Activated CD8-positive, alpha-beta T cell treated with anti-CD3 and anti-CD28 coated beads for 36 hours (primary cell): Measurements from ENCODE around the gene DYNC1LI2. TPM values are rescaled to one million over a fixed set of nuclear protein-coding genes. Genes with fewer than 3 reads are reported as not detected.

ENCODE experiments used
- ATAC-seq: fragments of 200-7000 bp; cut with Tn5 transposase; one replicate; pipeline ENCODE4 v1.10.0; 2021; ENCODE audit warnings: mild to moderate bottlenecking, moderate library complexity
- CTCF ChIA-PET: fragments of 350-600 bp; sonication (Branson Sonifier 250); formaldehyde crosslinking; loops from one replicate; lab custom pipeline; 2021; ENCODE audit warnings: antibody characterized with exemption; lab: Charles Lee
- POLR2A ChIA-PET: fragments of 350-600 bp; sonication (Branson Sonifier 250); formaldehyde crosslinking; loops from one replicate; lab custom pipeline; 2021; ENCODE audit warnings: antibody characterized with exemption; lab: Charles Lee
- DNase-seq: peaks from one replicate; pipeline ENCODE4 v3.0.0-alpha.2; 2020
- H3K27ac Mint-ChIP-seq: one replicate; pipeline ENCODE4 v1.8.0; 2021; ENCODE audit warnings: mild to moderate bottlenecking, mixed read lengths
- H3K27me3 Mint-ChIP-seq: one replicate; pipeline ENCODE4 v1.8.0; 2021; ENCODE audit warnings: mixed read lengths
- H3K36me3 Mint-ChIP-seq: one replicate; pipeline ENCODE4 v1.8.0; 2021; ENCODE audit warnings: low read depth, mixed read lengths
- H3K4me1 Mint-ChIP-seq: one replicate; pipeline ENCODE4 v1.8.0; 2021; ENCODE audit warnings: low read depth, mixed read lengths
- H3K4me3 Mint-ChIP-seq: one replicate; pipeline ENCODE4 v1.8.0; 2021; ENCODE audit warnings: mild to moderate bottlenecking, moderate library complexity, mixed read lengths
- H3K9me3 Mint-ChIP-seq: one replicate; pipeline ENCODE4 v1.8.0; 2021; ENCODE audit warnings: mixed read lengths
- intact Hi-C: fragments of 100-400 bp; cut with micrococcal nuclease; formaldehyde crosslinking; loops from one replicate; pipeline ENCODE4 v1.10.0; 2022
- total RNA-seq, 2 experiments: library from RNA; stranded (reverse); gene quantifications; one replicate each; pipeline ENCODE4 v1.2.3, GENCODE V29; 2021
- TF ChIP-seq, protein P1 (sequence below): fragments of 200-600 bp; IDR thresholded peaks from one replicate; pipeline ENCODE4 v1.8.0; 2022; ENCODE audit warnings: antibody characterized with exemption, mild to moderate bottlenecking

Gene DYNC1LI2
- total RNA-seq, 2 experiments from 2014 or later, result 35.0 to 39.5 TPM

DNA sequence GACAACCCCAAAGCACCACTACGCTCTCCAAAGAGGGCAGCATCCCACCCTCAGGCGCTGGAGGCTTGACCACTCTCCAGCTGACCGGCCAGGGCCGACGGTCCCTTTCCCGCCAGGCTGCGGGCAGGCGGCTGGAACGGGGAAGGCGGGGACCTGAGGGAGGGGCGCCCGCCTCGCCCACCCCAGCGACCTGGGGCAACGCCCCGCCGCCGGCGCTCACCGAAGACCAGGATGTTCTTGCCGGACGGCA, 431 bp downstream of the DYNC1LI2 start:
- Mint-ChIP-seq H3K4me1 (peaks cover 46% of the 10 kb centered on the region), H3K4me3 (peak overlapping the region; percentile 82), H3K9me3 (no peaks in the 10 kb centered on the region), H3K27ac (peak overlapping the region; percentile 60), H3K36me3 (peaks cover 22% of the 10 kb centered on the region), H3K27me3 (peaks cover 5% of the 10 kb centered on the region)
- intact Hi-C loops, result no loop called here
- ChIA-PET POLR2A (interaction anchor here (0.8 to 2.3 kb wide), 4 partner anchors 10 to 62 kb away, joined by 3 to 8 read pairs (median 4); no protein-coding TSS in a partner anchor), CTCF (interaction anchor here (0.6 to 3.6 kb wide), 21 partner anchors 8 to 130 kb away, joined by 3 to 25 read pairs (median 6); partner anchors contain the start of genes CMTM4 and NAE1)
- TF ChIP-seq, protein P1, sequence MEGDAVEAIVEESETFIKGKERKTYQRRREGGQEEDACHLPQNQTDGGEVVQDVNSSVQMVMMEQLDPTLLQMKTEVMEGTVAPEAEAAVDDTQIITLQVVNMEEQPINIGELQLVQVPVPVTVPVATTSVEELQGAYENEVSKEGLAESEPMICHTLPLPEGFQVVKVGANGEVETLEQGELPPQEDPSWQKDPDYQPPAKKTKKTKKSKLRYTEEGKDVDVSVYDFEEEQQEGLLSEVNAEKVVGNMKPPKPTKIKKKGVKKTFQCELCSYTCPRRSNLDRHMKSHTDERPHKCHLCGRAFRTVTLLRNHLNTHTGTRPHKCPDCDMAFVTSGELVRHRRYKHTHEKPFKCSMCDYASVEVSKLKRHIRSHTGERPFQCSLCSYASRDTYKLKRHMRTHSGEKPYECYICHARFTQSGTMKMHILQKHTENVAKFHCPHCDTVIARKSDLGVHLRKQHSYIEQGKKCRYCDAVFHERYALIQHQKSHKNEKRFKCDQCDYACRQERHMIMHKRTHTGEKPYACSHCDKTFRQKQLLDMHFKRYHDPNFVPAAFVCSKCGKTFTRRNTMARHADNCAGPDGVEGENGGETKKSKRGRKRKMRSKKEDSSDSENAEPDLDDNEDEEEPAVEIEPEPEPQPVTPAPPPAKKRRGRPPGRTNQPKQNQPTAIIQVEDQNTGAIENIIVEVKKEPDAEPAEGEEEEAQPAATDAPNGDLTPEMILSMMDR, result no peak
- ATAC-seq, result no peak
- peak; percentile 10 for DNase-seq

DNA sequence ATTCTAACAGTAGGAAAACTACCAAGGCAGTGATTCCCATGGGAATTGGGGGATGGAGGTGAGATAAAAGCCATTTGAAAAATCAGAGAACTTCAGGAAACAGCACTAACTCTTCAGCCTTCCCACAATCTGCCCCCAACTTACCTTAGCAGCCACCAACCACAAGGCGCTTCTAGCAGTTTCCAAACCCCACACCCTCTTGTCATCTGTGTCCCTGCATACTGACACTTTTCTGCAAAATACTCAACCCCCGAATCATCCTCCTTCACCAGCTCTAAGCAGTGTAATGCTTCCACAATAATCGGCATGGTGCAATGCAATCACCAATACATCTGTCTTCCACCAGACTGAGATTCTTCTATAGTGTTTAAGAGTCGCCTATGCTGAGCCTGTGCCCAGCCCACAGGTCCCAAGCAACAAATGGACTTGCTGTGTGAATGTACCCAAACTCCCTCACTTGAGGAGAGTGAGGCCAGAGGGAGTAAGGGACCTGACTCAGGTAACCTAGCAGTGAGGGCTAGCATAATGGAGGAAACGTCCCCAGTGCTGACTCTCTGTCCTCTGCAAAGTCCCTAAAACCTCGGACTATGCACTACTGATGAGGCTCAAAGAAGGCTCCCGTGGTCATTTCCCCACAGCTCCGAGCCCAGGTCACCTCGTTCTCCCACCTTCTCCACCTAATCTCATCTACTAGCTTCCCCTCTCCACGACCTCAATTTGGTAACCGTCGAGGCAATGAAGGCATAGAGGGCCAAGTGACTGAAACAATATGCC, 943 bp downstream of the DYNC1LI2 start:
- Mint-ChIP-seq H3K27ac (peak overlapping the region; percentile 60), H3K36me3 (peaks cover 23% of the 10 kb centered on the region), H3K27me3 (peaks cover 5% of the 10 kb centered on the region), H3K4me1 (peaks cover 47% of the 10 kb centered on the region), H3K9me3 (no peaks in the 10 kb centered on the region), H3K4me3 (peak overlapping the region; percentile 82)
- DNase-seq (peak; percentile 30), ATAC-seq (no peak)
- ChIA-PET CTCF (interaction anchor here (0.6 to 3.6 kb wide), 10 partner anchors 10 to 123 kb away, joined by 3 to 25 read pairs (median 5); no protein-coding TSS in a partner anchor), POLR2A (interaction anchor here (0.6 to 2.3 kb wide), 4 partner anchors 10 to 73 kb away, joined by 3 to 8 read pairs (median 4); no protein-coding TSS in a partner anchor)
- intact Hi-C loops, result no loop called here
- TF ChIP-seq, protein P1, result no peak

DNA sequence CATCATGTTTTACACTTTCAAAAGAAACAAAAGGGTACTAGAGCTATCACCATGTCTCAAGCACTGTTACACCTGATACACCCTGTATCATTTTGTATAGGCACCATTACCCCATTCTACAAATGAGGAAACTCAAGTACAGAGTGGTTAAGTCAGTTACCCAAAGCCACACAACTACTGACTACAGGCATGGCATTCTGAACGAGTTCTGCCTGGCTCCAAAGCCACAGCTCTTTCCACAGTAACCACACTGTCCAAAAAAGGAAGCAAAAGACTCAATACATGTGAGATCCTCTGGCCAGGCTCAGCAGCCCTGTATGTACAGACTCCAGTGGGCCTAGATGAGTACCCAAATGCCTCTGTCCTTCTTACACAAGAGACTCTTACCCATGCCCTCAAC, 4.7 kb downstream of the DYNC1LI2 start:
- peaks cover 39% of the 10 kb centered on the region for H3K4me1 Mint-ChIP-seq
- peak; percentile 32 for ATAC-seq
- DNase-seq, result peak; percentile 58
- TF ChIP-seq, protein P1, result no peak
- H3K9me3 Mint-ChIP-seq, result no peaks in the 10 kb centered on the region
- intact Hi-C loops, result no loop called here
- H3K27me3 Mint-ChIP-seq, result no peaks in the 10 kb centered on the region
- ChIA-PET POLR2A (interaction anchor here (0.6 kb wide), 1 partner anchor 244 kb away, joined by 3 read pairs; no protein-coding TSS in a partner anchor), CTCF (interaction anchor here (1.0 to 1.2 kb wide), 3 partner anchors 9 to 89 kb away, joined by 3 to 4 read pairs (median 3); partner anchors contain the start of gene NAE1)
- no peak overlapping the region for H3K4me3 Mint-ChIP-seq
- peak overlapping the region; percentile 67 for H3K27ac Mint-ChIP-seq
- peaks cover 23% of the 10 kb centered on the region for H3K36me3 Mint-ChIP-seq

DNA sequence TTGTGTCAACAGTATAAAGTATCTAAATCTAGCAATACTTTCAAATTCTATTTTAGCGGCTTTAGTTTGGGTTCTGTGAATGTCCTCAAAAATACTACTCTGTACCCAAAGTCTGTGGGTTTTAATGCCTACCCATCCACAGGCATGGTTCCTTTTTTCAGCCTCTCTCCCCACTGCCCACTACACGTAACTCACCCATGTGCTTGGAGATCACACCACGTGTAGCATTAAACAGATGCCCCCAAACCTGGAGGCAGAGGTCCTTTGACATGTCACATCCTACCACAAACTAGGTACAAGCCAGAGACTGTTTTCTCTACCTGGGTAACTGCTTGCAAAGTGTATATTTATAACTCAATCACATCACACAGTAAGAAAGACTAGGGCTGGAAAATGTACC, 5.4 kb downstream of the DYNC1LI2 start:
- DNase-seq (no peak), ATAC-seq (no peak)
- intact Hi-C loops, result no loop called here
- Mint-ChIP-seq H3K36me3 (peaks cover 25% of the 10 kb centered on the region), H3K4me1 (peaks cover 39% of the 10 kb centered on the region), H3K27ac (peak overlapping the region; percentile 50), H3K27me3 (no peaks in the 10 kb centered on the region), H3K9me3 (no peaks in the 10 kb centered on the region), H3K4me3 (no peak overlapping the region)
- CTCF ChIA-PET, result interaction anchor here (1.0 to 1.2 kb wide), 3 partner anchors 8 to 88 kb away, joined by 3 to 4 read pairs (median 4); partner anchors contain the start of gene NAE1
- TF ChIP-seq, protein P1, result no peak
- POLR2A ChIA-PET, result interaction anchor here (0.6 kb wide), 1 partner anchor 243 kb away, joined by 3 read pairs; no protein-coding TSS in a partner anchor
